ENCODE data around the gene PAK4. TPM values are rescaled to one million over a fixed set of nuclear protein-coding genes. Genes with fewer than 3 reads are reported as not detected.

PAK4 gene
- total RNA-seq, 2 donors from 2014 or later: 63.9 to 68.1 TPM

DNA sequence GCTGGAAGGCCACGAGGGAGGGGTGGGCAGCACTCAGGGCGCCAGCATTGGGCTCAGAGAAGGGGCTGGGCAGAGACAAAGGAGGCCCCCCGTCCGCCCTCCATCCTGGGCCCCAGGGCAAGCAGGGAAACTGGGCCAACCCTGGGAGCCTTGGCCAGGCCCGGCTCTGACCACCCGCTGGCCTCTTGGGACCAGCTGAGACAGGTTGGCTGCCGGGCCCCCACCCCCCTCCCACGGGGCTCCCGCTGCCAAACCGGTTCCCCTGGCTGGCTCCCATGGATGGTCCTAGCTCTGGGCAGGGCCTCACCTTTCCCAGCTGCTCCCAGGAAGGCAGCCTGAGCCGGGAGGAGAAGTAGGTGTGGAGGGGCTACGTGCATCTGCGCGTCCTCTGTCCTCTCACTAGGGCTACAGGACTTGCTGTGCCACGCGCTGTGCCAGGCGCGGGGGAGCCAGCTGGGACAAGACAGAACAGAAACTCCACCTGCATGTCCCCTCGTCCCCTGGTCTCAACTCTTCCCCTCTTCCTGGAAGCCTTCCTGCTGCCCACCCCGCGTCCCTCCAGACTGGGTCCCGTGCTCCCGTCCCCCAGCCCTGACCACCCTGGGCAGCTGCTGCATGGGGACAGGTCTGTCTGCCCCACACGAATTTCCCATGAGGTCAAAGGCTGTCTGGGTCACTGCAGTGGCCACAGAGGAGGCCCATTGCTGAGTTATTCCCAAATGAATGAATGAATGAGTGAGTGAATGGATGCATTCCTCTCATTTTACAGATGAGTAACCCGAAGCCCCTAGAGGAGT is 42.1 kb downstream of the PAK4 start:
- Mint-ChIP-seq H3K27ac (no peak overlapping the region), H3K36me3 (ENCODE audit: low read depth) (peaks cover 6% of the 10 kb centered on the region), H3K4me3 (no peak overlapping the region), H3K9me3 (no peaks in the 10 kb centered on the region), H3K27me3 (ENCODE audit: insufficient read depth) (no peaks in the 10 kb centered on the region), H3K4me1 (no peaks in the 10 kb centered on the region)
- H3K9me3 ChIP-seq (ENCODE audit: control insufficient read depth, low read length): no peaks in the 10 kb centered on the region
- 88 to 96% methylated on average over 17 to 25 of the region's 25 CpGs for WGBS, 2 experiments (ENCODE audit: insufficient coverage in 1 of 2, insufficient read length in 1 of 2)
- no peak overlapping the region for H3K9ac ChIP-seq (ENCODE audit: extremely low read depth, low read length, poor library complexity, severe bottlenecking)
- H3K27ac ChIP-seq (ENCODE audit: low read depth, low read length): no peak overlapping the region
- H3K27me3 ChIP-seq (ENCODE audit: control insufficient read depth, insufficient read depth, low read length, poor library complexity, severe bottlenecking): no peaks in the 10 kb centered on the region
- H3K4me1 ChIP-seq (ENCODE audit: control insufficient read depth, insufficient read depth, low read length): no peaks in the 10 kb centered on the region
- H3K36me3 ChIP-seq (ENCODE audit: control insufficient read depth, insufficient read depth, low read length): no peaks in the 10 kb centered on the region
- H3K4me3 ChIP-seq (ENCODE audit: low read length): no peak overlapping the region
- DNase-seq: peak; percentile 70
- TF ChIP-seq, protein P1, sequence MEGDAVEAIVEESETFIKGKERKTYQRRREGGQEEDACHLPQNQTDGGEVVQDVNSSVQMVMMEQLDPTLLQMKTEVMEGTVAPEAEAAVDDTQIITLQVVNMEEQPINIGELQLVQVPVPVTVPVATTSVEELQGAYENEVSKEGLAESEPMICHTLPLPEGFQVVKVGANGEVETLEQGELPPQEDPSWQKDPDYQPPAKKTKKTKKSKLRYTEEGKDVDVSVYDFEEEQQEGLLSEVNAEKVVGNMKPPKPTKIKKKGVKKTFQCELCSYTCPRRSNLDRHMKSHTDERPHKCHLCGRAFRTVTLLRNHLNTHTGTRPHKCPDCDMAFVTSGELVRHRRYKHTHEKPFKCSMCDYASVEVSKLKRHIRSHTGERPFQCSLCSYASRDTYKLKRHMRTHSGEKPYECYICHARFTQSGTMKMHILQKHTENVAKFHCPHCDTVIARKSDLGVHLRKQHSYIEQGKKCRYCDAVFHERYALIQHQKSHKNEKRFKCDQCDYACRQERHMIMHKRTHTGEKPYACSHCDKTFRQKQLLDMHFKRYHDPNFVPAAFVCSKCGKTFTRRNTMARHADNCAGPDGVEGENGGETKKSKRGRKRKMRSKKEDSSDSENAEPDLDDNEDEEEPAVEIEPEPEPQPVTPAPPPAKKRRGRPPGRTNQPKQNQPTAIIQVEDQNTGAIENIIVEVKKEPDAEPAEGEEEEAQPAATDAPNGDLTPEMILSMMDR (conservative IDR thresholded peaks at IDR 0.05): no peak

DNA sequence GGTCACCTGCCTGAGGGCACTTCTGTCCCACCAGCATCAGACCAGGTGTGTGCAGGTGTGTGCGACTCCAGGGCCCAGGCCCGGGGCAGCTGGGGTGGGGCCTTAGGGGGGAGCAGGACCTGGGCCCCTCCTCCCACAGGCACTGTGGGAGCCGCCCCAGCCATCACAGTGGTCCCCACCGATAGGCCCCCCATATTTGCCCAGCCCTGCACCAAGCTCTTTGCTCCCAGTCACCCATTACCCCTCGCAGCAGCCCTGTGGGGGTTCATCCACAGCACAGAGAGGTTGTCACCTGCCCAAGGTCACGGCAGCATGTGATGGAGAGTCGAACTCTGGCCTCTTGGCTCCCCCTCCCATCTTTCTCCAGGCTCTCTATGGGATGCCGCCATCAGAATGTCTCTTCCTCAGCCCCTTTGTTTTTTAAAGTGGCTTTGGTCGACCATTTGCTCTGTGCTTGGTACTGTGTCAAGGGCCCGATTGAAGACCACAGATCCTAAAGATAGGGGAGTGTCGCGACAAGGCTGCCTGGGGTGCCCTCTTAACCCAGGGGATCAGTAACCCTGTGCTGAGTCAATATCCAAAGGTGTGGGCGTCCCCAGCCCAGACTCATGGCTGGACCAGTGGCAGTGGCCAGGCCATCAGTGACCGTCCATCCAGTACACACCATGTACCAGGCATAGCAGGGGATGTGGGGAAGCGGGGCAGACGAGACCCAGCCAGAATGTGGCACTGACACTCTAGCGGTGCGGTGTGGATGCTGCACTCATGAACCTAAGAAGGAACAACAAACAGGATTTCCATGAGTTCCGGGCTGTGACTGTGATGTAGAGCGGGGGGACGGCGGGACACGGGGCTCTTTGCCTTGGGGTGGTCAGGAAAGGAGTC is 42.9 kb downstream of the PAK4 start:
- Mint-ChIP-seq H3K27me3 (ENCODE audit: insufficient read depth) (no peaks in the 10 kb centered on the region), H3K36me3 (ENCODE audit: low read depth) (peaks cover 6% of the 10 kb centered on the region), H3K4me1 (no peaks in the 10 kb centered on the region), H3K27ac (peak overlapping the region; percentile 41), H3K4me3 (no peak overlapping the region), H3K9me3 (no peaks in the 10 kb centered on the region)
- Histone ChIP-seq H3K4me1 (ENCODE audit: control insufficient read depth, insufficient read depth, low read length) (no peaks in the 10 kb centered on the region), H3K36me3 (ENCODE audit: control insufficient read depth, insufficient read depth, low read length) (no peaks in the 10 kb centered on the region), H3K9me3 (ENCODE audit: control insufficient read depth, low read length) (no peaks in the 10 kb centered on the region), H3K9ac (ENCODE audit: extremely low read depth, low read length, poor library complexity, severe bottlenecking) (no peak overlapping the region), H3K4me3 (ENCODE audit: low read length) (no peak overlapping the region), H3K27me3 (ENCODE audit: control insufficient read depth, insufficient read depth, low read length, poor library complexity, severe bottlenecking) (no peaks in the 10 kb centered on the region), H3K27ac (ENCODE audit: low read depth, low read length) (no peak overlapping the region)
- no peak for DNase-seq
- TF ChIP-seq, protein P1 (conservative IDR thresholded peaks at IDR 0.05): no peak
- 91 to 93% methylated on average over 15 to 23 of the region's 23 CpGs for WGBS, 2 experiments (ENCODE audit: insufficient coverage in 1 of 2, insufficient read length in 1 of 2)

DNA sequence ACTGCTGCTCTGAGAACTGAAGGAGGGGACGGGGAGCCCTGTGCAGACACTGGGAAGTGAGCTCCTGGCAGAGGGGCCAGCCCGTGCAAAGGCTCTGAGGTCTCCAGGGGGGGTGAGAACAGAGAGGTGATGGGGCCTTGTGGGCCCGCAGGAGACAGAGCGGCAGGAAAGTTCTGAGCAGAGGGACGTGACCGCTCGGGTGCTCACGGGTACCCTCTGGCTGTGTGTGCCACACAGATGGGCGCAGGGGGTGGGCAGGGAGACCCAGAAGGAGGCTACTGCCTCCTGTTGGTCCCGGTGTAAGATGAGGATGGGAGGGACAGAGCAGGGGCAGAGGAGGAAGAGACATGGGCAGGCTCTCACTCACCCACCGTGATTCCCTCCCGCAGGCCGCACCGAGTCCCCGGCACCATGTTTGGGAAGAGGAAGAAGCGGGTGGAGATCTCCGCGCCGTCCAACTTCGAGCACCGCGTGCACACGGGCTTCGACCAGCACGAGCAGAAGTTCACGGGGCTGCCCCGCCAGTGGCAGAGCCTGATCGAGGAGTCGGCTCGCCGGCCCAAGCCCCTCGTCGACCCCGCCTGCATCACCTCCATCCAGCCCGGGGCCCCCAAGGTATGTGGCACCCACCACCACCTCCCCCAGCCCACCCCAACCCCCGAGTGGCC is 43.7 kb downstream of the PAK4 start:
- TF ChIP-seq, protein P1 (conservative IDR thresholded peaks at IDR 0.05): no peak
- H3K4me1 Mint-ChIP-seq: no peaks in the 10 kb centered on the region
- 92 to 96% methylated on average over 26 to 36 of the region's 36 CpGs for WGBS, 2 experiments (ENCODE audit: insufficient coverage in 1 of 2, insufficient read length in 1 of 2)
- H3K27ac ChIP-seq (ENCODE audit: low read depth, low read length): no peak overlapping the region
- H3K27ac Mint-ChIP-seq: peak overlapping the region; percentile 41
- no peaks in the 10 kb centered on the region for H3K36me3 ChIP-seq (ENCODE audit: control insufficient read depth, insufficient read depth, low read length)
- H3K9me3 ChIP-seq (ENCODE audit: control insufficient read depth, low read length): no peaks in the 10 kb centered on the region
- H3K9ac ChIP-seq (ENCODE audit: extremely low read depth, low read length, poor library complexity, severe bottlenecking): no peak overlapping the region
- H3K4me3 Mint-ChIP-seq: no peak overlapping the region
- H3K27me3 Mint-ChIP-seq (ENCODE audit: insufficient read depth): no peaks in the 10 kb centered on the region
- H3K27me3 ChIP-seq (ENCODE audit: control insufficient read depth, insufficient read depth, low read length, poor library complexity, severe bottlenecking): no peaks in the 10 kb centered on the region
- no peaks in the 10 kb centered on the region for H3K4me1 ChIP-seq (ENCODE audit: control insufficient read depth, insufficient read depth, low read length)
- no peak overlapping the region for H3K4me3 ChIP-seq (ENCODE audit: low read length)
- no peaks in the 10 kb centered on the region for H3K9me3 Mint-ChIP-seq
- peaks cover 6% of the 10 kb centered on the region for H3K36me3 Mint-ChIP-seq (ENCODE audit: low read depth)
- no peak for DNase-seq
